K562 (cell line): ENCODE results near the gene BMP4. TPM values are rescaled to one million over a fixed set of nuclear protein-coding genes. Genes with fewer than 3 reads are reported as not detected.

ENCODE experiments used
- ATAC-seq: fragments of 200-7000 bp; cut with Tn5 transposase; 3 replicates; pipeline ENCODE4 v1.9.1; 2020; ENCODE audit warnings: moderate library complexity
- BruUV-seq: library from RNA; stranded (reverse); fragments of 400-500 nt; replicated peaks from 2 replicates; lab custom pipeline; 2021; lab: Mats Ljungman, UMichigan
- CTCF ChIA-PET: fragments of 300-600 bp; formaldehyde crosslinking; extraction: SDS; loops from one replicate; lab custom pipeline; 2021; ENCODE audit warnings: low intra/inter-chr PET ratio; lab: Yijun Ruan, JAX
- POLR2A ChIA-PET: fragments of 300-600, 350-650 bp; sonication (Branson Sonifier 250); formaldehyde crosslinking; extraction: SDS; loops from one replicate; lab custom pipeline; 2021; ENCODE audit warnings: antibody characterized with exemption, inconsistent platforms; lab: Yijun Ruan, JAX
- DNase-seq, 4 experiments: peaks; one replicate each; pipeline versions ENCODE4 v3.0.0 to v3.0.0-alpha.2; 2011 to 2018; ENCODE audit warnings: low spot score in 3 of 4, mixed read lengths in 3 of 4; ENCODE audit errors: extremely low read depth in 1 of 4
- FAIRE-seq: peaks from 2 replicates; lab custom pipeline; 2011; peaks lifted over from hg19 to GRCh38; lab: Jason Lieb, UNC
- H2AFZ ChIP-seq: 2 replicates; pipeline ENCODE4 v1.6.0; 2011; ENCODE audit warnings: low read depth, low read length, control low read depth, inconsistent platforms
- H3K27ac ChIP-seq: fragments of 200-600 bp; 3 replicates; pipeline ENCODE4 v1.8.0; 2011; ENCODE audit warnings: low read depth, mild to moderate bottlenecking, control low read depth, inconsistent platforms, low read length, moderate library complexity, mixed read lengths; ENCODE audit errors: extremely low read depth
- H3K27me3 ChIP-seq, 2 experiments: fragments of 300-600 bp in 1 of 2; 2 replicates in 1 of 2; 3 replicates in 1 of 2; pipeline versions ENCODE4 v1.6.0 to v1.8.0; 2011; ENCODE audit warnings: inconsistent platforms in 2 of 2, low read length in 2 of 2, mild to moderate bottlenecking in 1 of 2, mixed read lengths in 1 of 2, moderate library complexity in 1 of 2; ENCODE audit not compliant: control insufficient read depth in 2 of 2, insufficient read depth in 2 of 2
- H3K36me3 ChIP-seq: fragments of 300-600 bp; 3 replicates; pipeline ENCODE4 v1.8.0; 2011; ENCODE audit warnings: mild to moderate bottlenecking, low read length, inconsistent platforms; ENCODE audit not compliant: control insufficient read depth, insufficient read depth
- H3K4me1 ChIP-seq, 2 experiments: fragments of 200-600 bp in 1 of 2; replicated peaks in 1 of 2; 2 replicates in 1 of 2; 3 replicates in 1 of 2; pipeline versions ENCODE4 v1.5.1 to v1.8.0; 2011; ENCODE audit warnings: inconsistent platforms in 2 of 2, low read length in 2 of 2, mild to moderate bottlenecking in 1 of 2, mixed read lengths in 1 of 2, moderate library complexity in 1 of 2; ENCODE audit not compliant: control insufficient read depth in 2 of 2, insufficient read depth in 2 of 2
- H3K4me2 ChIP-seq: 2 replicates; pipeline ENCODE4 v1.6.1; 2011; ENCODE audit warnings: low read length, control low read depth, inconsistent platforms, mixed read lengths; ENCODE audit not compliant: insufficient read depth
- H3K4me3 ChIP-seq: fragments of 200-600 bp; sonication (generic), shearing (Covaris generic); 2 replicates; pipeline ENCODE4 v1.5.1; 2016; ENCODE audit warnings: control low read depth, inconsistent platforms
- H3K79me2 ChIP-seq: fragments of 200-600 bp; 3 replicates; pipeline ENCODE4 v1.8.0; 2011; ENCODE audit warnings: low read length, inconsistent platforms; ENCODE audit not compliant: control insufficient read depth, insufficient read depth
- H3K9ac ChIP-seq, 2 experiments: 2 replicates each; pipeline versions ENCODE4 v1.6.0 to v1.6.1; 2011; ENCODE audit warnings: low read depth in 2 of 2, low read length in 2 of 2, control low read depth in 1 of 2, inconsistent platforms in 1 of 2, mild to moderate bottlenecking in 1 of 2, mixed read lengths in 1 of 2; ENCODE audit not compliant: insufficient read depth in 1 of 2
- H3K9me1 ChIP-seq: one replicate; pipeline ENCODE4 v1.6.0; 2011; ENCODE audit warnings: inconsistent platforms, mild to moderate bottlenecking, low read length, moderate library complexity; ENCODE audit not compliant: control insufficient read depth, insufficient read depth
- H3K9me3 ChIP-seq: replicated peaks from 2 replicates; pipeline ENCODE4 v1.5.1; 2011; ENCODE audit warnings: low read depth, low read length, inconsistent platforms; ENCODE audit not compliant: control insufficient read depth, insufficient read depth
- H4K20me1 ChIP-seq: replicated peaks from 2 replicates; pipeline ENCODE4 v1.6.1; 2011; ENCODE audit warnings: low read length, inconsistent platforms, mixed read lengths; ENCODE audit not compliant: control insufficient read depth, insufficient read depth
- CBX3 ChIP-seq, 2 experiments: IDR thresholded peaks; 1 replicate in 1 of 2; 2 replicates in 1 of 2; pipeline ENCODE4 v1.6.1; 2012; ENCODE audit warnings: inconsistent platforms in 2 of 2, low read length in 2 of 2, borderline replicate concordance in 1 of 2, control low read depth in 1 of 2
- E2F3 ChIP-seq: fragments of 250-450 bp; sonication (Bioruptor Pico); IDR thresholded peaks from 2 replicates; pipeline ENCODE4 v1.4.0; 2020; ENCODE audit warnings: mild to moderate bottlenecking
- ESRRA ChIP-seq: fragments of 450-650 bp; IDR thresholded peaks from 2 replicates; pipeline ENCODE4 v1.6.1; 2014; ENCODE audit warnings: low read depth, mild to moderate bottlenecking, moderate library complexity, borderline replicate concordance
- KDM2B ChIP-seq: fragments of 250-450 bp; sonication (Bioruptor Pico); IDR thresholded peaks from 2 replicates; pipeline ENCODE4 v1.8.0; 2021; ENCODE audit warnings: mild to moderate bottlenecking, moderate library complexity
- MXI1 ChIP-seq: IDR thresholded peaks from 2 replicates; pipeline ENCODE4 v1.6.1; 2011; ENCODE audit warnings: low read depth, mild to moderate bottlenecking, improper control_type of control experiment, low read length
- RBM22 ChIP-seq: fragments of 200-400 bp; formaldehyde crosslinking; IDR thresholded peaks from 2 replicates; pipeline ENCODE4 v1.6.1; 2018; ENCODE audit warnings: low read length, low read depth; ENCODE audit not compliant: poor library complexity, severe bottlenecking
- SNIP1 ChIP-seq: fragments of 450-650 bp; IDR thresholded peaks from 2 replicates; pipeline ENCODE4 v1.7.1; 2017; ENCODE audit warnings: low read depth, mild to moderate bottlenecking
- TCF7 ChIP-seq: sonication (generic); IDR thresholded peaks from 2 replicates; pipeline ENCODE4 v1.6.1; 2016; ENCODE audit warnings: antibody characterized with exemption, borderline replicate concordance
- TCF7L2 ChIP-seq: fragments of 150-350 bp; IDR thresholded peaks from 2 replicates; pipeline ENCODE4 v1.6.1; 2016; ENCODE audit warnings: low read depth, mild to moderate bottlenecking, low read length, moderate library complexity
- YY1 ChIP-seq, 3 experiments: IDR thresholded peaks; 2 replicates each; pipeline ENCODE4 v1.6.1; 2011; ENCODE audit warnings: low read length in 2 of 3, mild to moderate bottlenecking in 2 of 3, moderate library complexity in 2 of 3, borderline replicate concordance in 1 of 3, control low read depth in 1 of 3, low read depth in 1 of 3; ENCODE audit not compliant: insufficient read depth in 3 of 3, insufficient replicate concordance in 2 of 3, control insufficient read depth in 1 of 3, insufficient read length in 1 of 3; ENCODE audit errors: extremely low read depth in 1 of 3
- ZNF41 ChIP-seq: fragments of 250-450 bp; sonication (Bioruptor Pico); conservative IDR thresholded peaks from 2 replicates; pipeline ENCODE4 v1.4.0; 2020; ENCODE audit warnings: mild to moderate bottlenecking
- ZNF583 ChIP-seq: fragments of 250-450 bp; sonication (Bioruptor Pico); IDR thresholded peaks from 2 replicates; pipeline ENCODE4 v1.4.0; 2020
- WGBS: fragments of 100-300 bp; shearing (Covaris generic); methylation state at CpG from one replicate; pipeline ENCODE4 v1.1.6; 2016; ENCODE audit warnings: low coverage, mixed read lengths; ENCODE audit not compliant: insufficient coverage; ENCODE audit errors: missing lambda C conversion rate; 5-methylcytosine and 5-hydroxymethylcytosine counted together
- in situ Hi-C: fragments of 300-500 bp; cut with MboI; formaldehyde crosslinking; loops from 4 replicates; pipeline ENCODE4 v1.15.0; 2018; ENCODE audit warnings: inconsistent platforms, mixed read lengths
- intact Hi-C: fragments of 100-400 bp; cut with micrococcal nuclease; formaldehyde crosslinking; loops from 2 replicates; pipeline ENCODE4 v1.14.2; 2022
- polyA plus RNA-seq, 8 experiments: library from polyadenylated mRNA; depleted of rRNA in 4 of 8; stranded (reverse) in 5 of 8; unstranded in 3 of 8; fragments of >200 nt; fragmentation: Nextera tagmentation in 2 of 8; fragmentation: Illumina TruSeq in 1 of 8; extraction: Ambion mirVana in 2 of 8; extraction: Trizol in 1 of 8; gene quantifications; 2 replicates each; pipeline versions ENCODE4 v1.2.1 to v1.2.3, GENCODE V29; 2011 to 2014; ENCODE audit warnings: inconsistent platforms in 1 of 8, missing spikeins in 1 of 8
- total RNA-seq, 7 experiments: library from RNA; depleted of rRNA in 6 of 7; stranded (reverse); fragments of >200 nt in 6 of 7; fragmentation: Illumina TruSeq in 2 of 7; extraction: Trizol in 2 of 7; gene quantifications; 2 replicates each; pipeline versions ENCODE4 v1.2.1 to v1.2.3, GENCODE V29; 2011 to 2021; ENCODE audit warnings: low replicate concordance in 1 of 7
- TF ChIP-seq, protein P1 (sequence below): fragments of 450-650 bp; IDR thresholded peaks from 2 replicates; pipeline ENCODE4 v1.6.1; 2018; ENCODE audit warnings: mild to moderate bottlenecking, low read depth; ENCODE audit not compliant: partially characterized antibody
- TF ChIP-seq, protein P2 (sequence below): IDR thresholded peaks from 3 replicates; pipeline ENCODE4 v1.6.1; 2011; ENCODE audit warnings: borderline replicate concordance, mild to moderate bottlenecking; ENCODE audit not compliant: insufficient read length, insufficient read depth
- TF ChIP-seq, protein P3 (sequence below): fragments of 250-450 bp; sonication (Bioruptor Pico); IDR thresholded peaks from 2 replicates; pipeline ENCODE4 v1.9.0; 2021; ENCODE audit warnings: mild to moderate bottlenecking, inconsistent platforms

Gene BMP4
- total and polyA plus RNA-seq, 9 of the 15 experiments (the other 6 are each of a cell fraction or from before 2014, with no cell fraction given), result not detected

DNA sequence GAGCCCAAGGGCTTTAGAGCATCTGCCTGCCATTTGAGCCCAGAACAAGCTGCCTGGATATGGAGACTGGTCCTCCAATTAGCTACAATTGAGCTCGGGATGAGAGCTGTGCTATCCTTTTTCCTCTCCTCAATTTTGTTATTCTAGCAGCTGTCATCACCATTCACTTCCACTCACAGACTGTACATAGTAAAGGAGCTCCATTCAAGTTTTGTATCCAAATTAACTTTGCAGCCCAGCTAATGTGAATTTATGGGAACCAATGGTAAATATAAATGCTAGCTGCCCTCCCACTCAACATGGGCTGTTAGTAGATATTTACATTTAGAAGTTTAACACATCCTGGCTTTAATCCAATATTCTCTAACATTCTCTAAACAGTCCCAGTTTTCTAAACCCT, 44.6 kb downstream of the BMP4 start (continued):
- TF ChIP-seq ZNF41 (CRISPR knock-in tag), result no peak
- no peak for TF ChIP-seq ESRRA
- no peak for TF ChIP-seq ZNF583 (CRISPR knock-in tag)
- no peak for TF ChIP-seq TCF7
- no peak for TF ChIP-seq YY1 (IDR thresholded peaks at IDR 0.05; ENCODE audit: borderline replicate concordance in 1 of 3, control insufficient read depth in 1 of 3, extremely low read depth in 1 of 3, insufficient read depth in 3 of 3, insufficient read length in 1 of 3, insufficient replicate concordance in 2 of 3, low read depth in 1 of 3, low read length in 2 of 3)

DNA sequence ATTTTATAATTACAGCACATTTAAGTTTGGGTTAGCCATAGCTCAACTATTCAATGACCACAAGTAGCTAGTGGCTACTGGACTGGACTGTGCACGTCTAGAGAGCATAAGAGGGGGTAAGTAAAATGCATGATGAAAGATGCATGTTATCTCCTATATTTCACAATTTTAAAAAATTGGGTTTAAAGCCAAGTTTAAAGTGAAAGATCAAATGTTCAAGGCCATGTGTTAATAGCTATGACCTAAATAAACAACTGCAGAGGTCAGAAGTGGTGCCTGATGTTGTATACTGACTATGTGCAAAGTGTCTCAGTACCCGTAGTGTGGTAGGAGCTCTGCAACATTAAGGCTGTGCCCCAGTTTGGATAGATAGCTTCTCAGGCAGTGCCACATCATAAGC, 48.2 kb downstream of the BMP4 start:
- Histone ChIP-seq H3K9me1 (no peaks in the 10 kb centered on the region), H3K4me1 (no peaks in the 10 kb centered on the region), H3K79me2 (no peaks in the 10 kb centered on the region), H3K9me3 (no peaks in the 10 kb centered on the region), H3K4me3 (no peak overlapping the region), H3K36me3 (no peaks in the 10 kb centered on the region), H4K20me1 (no peaks in the 10 kb centered on the region), H3K9ac (no peak overlapping the region), H2AFZ (no peak overlapping the region), H3K27ac (no peak overlapping the region), H3K27me3 (no peaks in the 10 kb centered on the region), H3K4me2 (no peak overlapping the region)
- BruUV-seq, result no TSS peak
- no peak for FAIRE-seq
- POLR2A ChIA-PET, result no interaction called here
- in situ Hi-C loops (no loop called here), intact Hi-C loops (no loop called here)
- 0% methylated on average over 2 of the region's 2 CpGs for WGBS
- no peak for DNase-seq
- no peak for ATAC-seq
- CTCF ChIA-PET, result no interaction called here
- TF ChIP-seq E2F3 (CRISPR knock-in tag) (no peak), CBX3 (IDR thresholded peaks at IDR 0.05; ENCODE audit: borderline replicate concordance in 1 of 2, low read length in 2 of 2) (no peak), MXI1 (no peak), TCF7L2 (no peak), KDM2B (CRISPR knock-in tag) (no peak), RBM22 (no peak), SNIP1 (no peak)
- TF ChIP-seq, protein P1, sequence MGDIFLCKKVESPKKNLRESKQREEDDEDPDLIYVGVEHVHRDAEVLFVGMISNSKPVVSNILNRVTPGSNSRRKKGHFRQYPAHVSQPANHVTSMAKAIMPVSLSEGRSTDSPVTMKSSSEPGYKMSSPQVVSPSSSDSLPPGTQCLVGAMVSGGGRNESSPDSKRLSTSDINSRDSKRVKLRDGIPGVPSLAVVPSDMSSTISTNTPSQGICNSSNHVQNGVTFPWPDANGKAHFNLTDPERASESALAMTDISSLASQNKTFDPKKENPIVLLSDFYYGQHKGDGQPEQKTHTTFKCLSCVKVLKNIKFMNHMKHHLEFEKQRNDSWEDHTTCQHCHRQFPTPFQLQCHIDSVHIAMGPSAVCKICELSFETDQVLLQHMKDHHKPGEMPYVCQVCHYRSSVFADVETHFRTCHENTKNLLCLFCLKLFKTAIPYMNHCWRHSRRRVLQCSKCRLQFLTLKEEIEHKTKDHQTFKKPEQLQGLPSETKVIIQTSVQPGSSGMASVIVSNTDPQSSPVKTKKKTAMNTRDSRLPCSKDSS, result no peak
- TF ChIP-seq, protein P2, sequence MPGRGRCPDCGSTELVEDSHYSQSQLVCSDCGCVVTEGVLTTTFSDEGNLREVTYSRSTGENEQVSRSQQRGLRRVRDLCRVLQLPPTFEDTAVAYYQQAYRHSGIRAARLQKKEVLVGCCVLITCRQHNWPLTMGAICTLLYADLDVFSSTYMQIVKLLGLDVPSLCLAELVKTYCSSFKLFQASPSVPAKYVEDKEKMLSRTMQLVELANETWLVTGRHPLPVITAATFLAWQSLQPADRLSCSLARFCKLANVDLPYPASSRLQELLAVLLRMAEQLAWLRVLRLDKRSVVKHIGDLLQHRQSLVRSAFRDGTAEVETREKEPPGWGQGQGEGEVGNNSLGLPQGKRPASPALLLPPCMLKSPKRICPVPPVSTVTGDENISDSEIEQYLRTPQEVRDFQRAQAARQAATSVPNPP, result no peak
- TF ChIP-seq, protein P3, sequence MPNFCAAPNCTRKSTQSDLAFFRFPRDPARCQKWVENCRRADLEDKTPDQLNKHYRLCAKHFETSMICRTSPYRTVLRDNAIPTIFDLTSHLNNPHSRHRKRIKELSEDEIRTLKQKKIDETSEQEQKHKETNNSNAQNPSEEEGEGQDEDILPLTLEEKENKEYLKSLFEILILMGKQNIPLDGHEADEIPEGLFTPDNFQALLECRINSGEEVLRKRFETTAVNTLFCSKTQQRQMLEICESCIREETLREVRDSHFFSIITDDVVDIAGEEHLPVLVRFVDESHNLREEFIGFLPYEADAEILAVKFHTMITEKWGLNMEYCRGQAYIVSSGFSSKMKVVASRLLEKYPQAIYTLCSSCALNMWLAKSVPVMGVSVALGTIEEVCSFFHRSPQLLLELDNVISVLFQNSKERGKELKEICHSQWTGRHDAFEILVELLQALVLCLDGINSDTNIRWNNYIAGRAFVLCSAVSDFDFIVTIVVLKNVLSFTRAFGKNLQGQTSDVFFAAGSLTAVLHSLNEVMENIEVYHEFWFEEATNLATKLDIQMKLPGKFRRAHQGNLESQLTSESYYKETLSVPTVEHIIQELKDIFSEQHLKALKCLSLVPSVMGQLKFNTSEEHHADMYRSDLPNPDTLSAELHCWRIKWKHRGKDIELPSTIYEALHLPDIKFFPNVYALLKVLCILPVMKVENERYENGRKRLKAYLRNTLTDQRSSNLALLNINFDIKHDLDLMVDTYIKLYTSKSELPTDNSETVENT (CRISPR knock-in tag), result no peak
